ENCODE results near the gene COX18. TPM values are rescaled to one million over a fixed set of nuclear protein-coding genes. Genes with fewer than 3 reads are reported as not detected.

The COX18 gene
- total and polyA plus RNA-seq, 7 donors = 6.6 to 21.3 (median 13.6) TPM

DNA sequence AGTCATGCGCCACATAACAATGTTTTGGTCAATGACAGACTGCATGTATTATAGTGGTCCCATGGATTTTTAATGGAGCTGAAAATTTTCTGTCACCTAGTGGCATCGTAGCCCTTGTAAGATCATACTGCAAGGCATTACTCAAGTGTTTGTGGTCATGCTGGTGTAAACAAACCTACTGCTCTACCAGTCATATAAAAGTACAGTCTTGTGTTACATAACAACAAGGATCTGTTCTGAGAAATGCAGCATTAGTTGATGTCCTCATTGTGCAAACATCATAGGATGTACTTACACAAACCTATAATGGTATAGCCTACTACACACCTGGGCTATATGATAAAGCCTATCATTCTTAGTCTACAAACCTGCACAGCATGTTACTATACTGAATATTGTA lies 34.6 kb downstream of the COX18 start:
- TF ChIP-seq POLR2AphosphoS5 (IDR thresholded peaks at IDR 0.05) (no peak), POLR2A (IDR thresholded peaks at IDR 0.05) (no peak), EP300 (IDR thresholded peaks at IDR 0.05) (no peak)
- TF ChIP-seq, protein P1, sequence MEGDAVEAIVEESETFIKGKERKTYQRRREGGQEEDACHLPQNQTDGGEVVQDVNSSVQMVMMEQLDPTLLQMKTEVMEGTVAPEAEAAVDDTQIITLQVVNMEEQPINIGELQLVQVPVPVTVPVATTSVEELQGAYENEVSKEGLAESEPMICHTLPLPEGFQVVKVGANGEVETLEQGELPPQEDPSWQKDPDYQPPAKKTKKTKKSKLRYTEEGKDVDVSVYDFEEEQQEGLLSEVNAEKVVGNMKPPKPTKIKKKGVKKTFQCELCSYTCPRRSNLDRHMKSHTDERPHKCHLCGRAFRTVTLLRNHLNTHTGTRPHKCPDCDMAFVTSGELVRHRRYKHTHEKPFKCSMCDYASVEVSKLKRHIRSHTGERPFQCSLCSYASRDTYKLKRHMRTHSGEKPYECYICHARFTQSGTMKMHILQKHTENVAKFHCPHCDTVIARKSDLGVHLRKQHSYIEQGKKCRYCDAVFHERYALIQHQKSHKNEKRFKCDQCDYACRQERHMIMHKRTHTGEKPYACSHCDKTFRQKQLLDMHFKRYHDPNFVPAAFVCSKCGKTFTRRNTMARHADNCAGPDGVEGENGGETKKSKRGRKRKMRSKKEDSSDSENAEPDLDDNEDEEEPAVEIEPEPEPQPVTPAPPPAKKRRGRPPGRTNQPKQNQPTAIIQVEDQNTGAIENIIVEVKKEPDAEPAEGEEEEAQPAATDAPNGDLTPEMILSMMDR (IDR thresholded peaks at IDR 0.05) = no peak
- Histone ChIP-seq H3K4me1 (no peaks in the 10 kb centered on the region), H3K27me3 (no peaks in the 10 kb centered on the region), H3K27ac (no peak overlapping the region), H3K36me3 (no peaks in the 10 kb centered on the region), H3K9me3 (peaks cover 0 to 9% (median 3%) of the 10 kb centered on the region in 4 donors), H3K4me3 (no peak overlapping the region)
- intact Hi-C loops (cut with DNase I) = no loop called here
- no peak for DNase-seq
- 88% methylated on average over 2 of the region's 2 CpGs for WGBS, 2 donors

DNA sequence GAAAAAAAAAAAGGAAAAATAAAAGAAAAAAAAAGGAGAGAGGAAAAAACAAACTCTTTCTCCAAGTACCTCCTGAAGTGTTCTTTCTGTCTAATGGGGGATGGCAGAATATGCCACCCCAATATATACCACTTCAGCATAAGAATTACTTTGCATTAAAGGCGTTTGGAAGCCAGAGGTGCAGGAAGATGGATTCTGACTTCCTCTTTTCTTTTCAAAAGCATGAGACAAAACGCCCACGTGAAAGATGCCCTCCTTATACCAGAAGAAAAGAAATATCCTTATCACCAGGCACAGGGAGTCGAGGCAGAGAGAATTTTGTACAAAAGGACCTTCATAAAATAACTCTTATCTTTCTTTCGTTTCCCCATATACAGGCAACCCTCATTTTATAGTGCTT lies 40.9 kb downstream of the COX18 start:
- H3K27ac ChIP-seq = no peak overlapping the region
- H3K27me3 ChIP-seq = no peaks in the 10 kb centered on the region
- TF ChIP-seq POLR2A (IDR thresholded peaks at IDR 0.05) (no peak), EP300 (IDR thresholded peaks at IDR 0.05) (no peak), POLR2AphosphoS5 (IDR thresholded peaks at IDR 0.05) (no peak)
- TF ChIP-seq, protein P1 (IDR thresholded peaks at IDR 0.05) = no peak
- H3K9me3 ChIP-seq = peaks cover 0 to 3% (median 0%) of the 10 kb centered on the region in 4 donors
- H3K4me1 ChIP-seq = no peaks in the 10 kb centered on the region
- 17 to 50% methylated on average over 5 of the region's 5 CpGs for WGBS, 2 donors
- no peak overlapping the region for H3K4me3 ChIP-seq
- no peaks in the 10 kb centered on the region for H3K36me3 ChIP-seq
- intact Hi-C loops (cut with DNase I) = no loop called here
- DNase-seq = no peak

DNA sequence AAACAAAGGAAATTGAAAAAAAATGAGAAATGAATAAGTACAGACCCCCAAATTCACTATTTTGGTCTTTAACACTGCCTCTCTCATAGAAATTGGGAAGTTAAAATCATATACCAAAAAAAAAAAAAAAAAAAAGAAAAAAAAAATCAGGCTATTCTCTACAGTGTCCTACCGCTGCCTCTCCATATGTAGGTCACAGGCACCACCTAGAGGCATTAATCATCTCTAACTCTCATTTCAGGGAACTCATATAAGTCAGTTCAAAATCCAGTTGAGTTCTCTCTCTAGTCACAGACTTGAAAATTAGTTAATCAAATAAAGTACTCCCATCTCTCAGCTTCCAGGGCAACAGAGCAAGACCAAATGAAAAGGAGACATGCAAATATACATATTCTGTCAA lies 47.9 kb downstream of the COX18 start:
- TF ChIP-seq POLR2A (IDR thresholded peaks at IDR 0.05) (no peak), EP300 (IDR thresholded peaks at IDR 0.05) (no peak), POLR2AphosphoS5 (IDR thresholded peaks at IDR 0.05) (no peak)
- TF ChIP-seq, protein P1 (IDR thresholded peaks at IDR 0.05) = no peak
- DNase-seq = no peak
- H3K36me3 ChIP-seq = no peaks in the 10 kb centered on the region
- H3K27me3 ChIP-seq = no peaks in the 10 kb centered on the region
- WGBS, 2 donors = 18 to 34% methylated on average over 1 of the region's 1 CpG
- intact Hi-C loops (cut with DNase I) = no loop called here
- no peaks in the 10 kb centered on the region for H3K9me3 ChIP-seq
- H3K27ac ChIP-seq = no peak overlapping the region
- H3K4me3 ChIP-seq = no peak overlapping the region
- H3K4me1 ChIP-seq = no peaks in the 10 kb centered on the region

DNA sequence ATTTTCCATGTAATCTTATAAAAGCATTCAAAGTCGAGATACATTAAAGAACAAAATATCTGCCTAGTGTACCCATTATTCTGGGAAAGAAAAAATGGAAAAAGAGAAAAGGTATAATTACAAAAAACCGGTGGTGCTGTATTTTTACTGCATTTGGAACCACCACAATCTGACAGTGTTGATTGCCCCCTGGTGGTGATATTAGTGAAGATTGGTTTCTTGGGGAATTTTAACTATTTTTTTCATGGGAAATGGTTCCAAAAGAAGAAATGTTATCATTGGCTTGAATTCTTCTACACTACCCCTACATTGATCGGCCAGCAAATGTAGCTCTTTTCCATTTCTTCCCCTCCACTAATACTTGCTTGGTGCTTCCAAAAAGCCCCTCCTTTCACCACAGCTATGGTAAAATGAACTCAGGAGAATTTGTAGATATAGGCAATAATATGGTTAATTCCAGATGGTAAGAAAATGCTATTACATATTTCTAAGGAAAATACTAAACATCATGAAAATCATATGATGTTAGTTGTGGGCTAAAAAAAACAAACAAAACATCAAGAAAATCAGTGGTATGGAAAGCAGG lies 50.0 kb downstream of the COX18 start:
- no peak overlapping the region for H3K27ac ChIP-seq
- no peaks in the 10 kb centered on the region for H3K27me3 ChIP-seq
- H3K9me3 ChIP-seq = no peaks in the 10 kb centered on the region
- no peak for DNase-seq
- 5 to 6% methylated on average over 3 of the region's 3 CpGs for WGBS, 2 donors
- no peaks in the 10 kb centered on the region for H3K36me3 ChIP-seq
- no peaks in the 10 kb centered on the region for H3K4me1 ChIP-seq
- no peak overlapping the region for H3K4me3 ChIP-seq
- TF ChIP-seq EP300 (IDR thresholded peaks at IDR 0.05) (no peak), POLR2AphosphoS5 (IDR thresholded peaks at IDR 0.05) (no peak), POLR2A (IDR thresholded peaks at IDR 0.05) (no peak)
- TF ChIP-seq, protein P1 (IDR thresholded peaks at IDR 0.05) = peak in 3 of 4 experiments; percentile 48 to 72 (median 65)
- intact Hi-C loops (cut with DNase I) = loop anchor here (2.0 to 5.0 kb wide), 2 partner anchors 317 to 515 kb away; no protein-coding TSS in a partner anchor

DNA sequence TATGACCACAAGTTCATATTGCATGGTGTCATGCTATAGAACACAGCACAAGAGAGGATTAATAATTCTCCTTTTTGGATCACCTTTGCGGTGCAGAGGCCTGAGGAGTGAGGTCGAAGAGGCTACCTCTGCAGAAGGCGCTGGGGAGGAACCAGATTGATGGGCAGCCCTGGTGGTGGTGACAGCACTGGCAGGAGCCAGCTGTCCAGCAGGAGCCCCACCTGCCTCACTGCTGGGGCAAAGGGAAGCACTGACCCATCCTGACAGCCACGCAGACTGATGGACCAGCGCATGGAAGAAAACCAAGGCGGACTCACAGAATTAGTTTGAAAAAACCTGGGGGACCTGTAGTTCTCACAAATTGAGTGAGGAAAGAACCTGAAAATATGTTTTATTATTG lies 50.9 kb downstream of the COX18 start:
- TF ChIP-seq POLR2A (IDR thresholded peaks at IDR 0.05) (no peak), EP300 (IDR thresholded peaks at IDR 0.05) (no peak), POLR2AphosphoS5 (IDR thresholded peaks at IDR 0.05) (no peak)
- TF ChIP-seq, protein P1 (IDR thresholded peaks at IDR 0.05) = no peak
- Histone ChIP-seq H3K36me3 (no peaks in the 10 kb centered on the region), H3K4me3 (no peak overlapping the region), H3K9me3 (no peaks in the 10 kb centered on the region), H3K27me3 (no peaks in the 10 kb centered on the region), H3K27ac (no peak overlapping the region), H3K4me1 (no peaks in the 10 kb centered on the region)
- DNase-seq = no peak
- intact Hi-C loops (cut with DNase I) = loop anchor here (2.0 to 5.0 kb wide), 2 partner anchors 316 to 514 kb away; no protein-coding TSS in a partner anchor
- 94 to 95% methylated on average over 6 of the region's 6 CpGs for WGBS, 2 donors
